Measurements from ENCODE around the gene TRAPPC14. TPM values are rescaled to one million over a fixed set of nuclear protein-coding genes. Genes with fewer than 3 reads are reported as not detected.
"Not testable (repeated sequence)": the region's sequence is repeated elsewhere in the genome, so short reads cannot be mapped to it uniquely, and the experiment has no call there.

The TRAPPC14 gene
- total and polyA plus RNA-seq, 7 donors = 3.9 to 39.3 (median 11.6) TPM

- no peaks in the 10 kb centered on the region for H3K9me3 ChIP-seq
- H3K4me3 ChIP-seq = no peak overlapping the region
- H3K4me1 ChIP-seq = peaks cover 0 to 30% (median 22%) of the 10 kb centered on the region in 4 donors
- DNase-seq = no peak
- no peak for TF ChIP-seq CTCF (IDR thresholded peaks at IDR 0.05)
- TF ChIP-seq POLR2AphosphoS5 (IDR thresholded peaks at IDR 0.05) = no peak
- TF ChIP-seq EP300 (IDR thresholded peaks at IDR 0.05) = no peak
- no peak for TF ChIP-seq POLR2A (IDR thresholded peaks at IDR 0.05)
- H3K27ac ChIP-seq = no peak overlapping the region
- H3K27me3 ChIP-seq = no peaks in the 10 kb centered on the region
- intact Hi-C loops (cut with DNase I) = no loop called here
- H3K36me3 ChIP-seq = peaks cover 0 to 50% (median 22%) of the 10 kb centered on the region in 4 donors
Measured at GRCh38 chr7:100152404-100152803, 6.1 kb downstream of the TRAPPC14 start.

- Histone ChIP-seq H3K4me3 (peak within 1 kb of the TSS; percentile 79 to 96 (median 88)), H3K27me3 (no peaks in the 10 kb centered on the region), H3K36me3 (peaks cover 0 to 18% (median 6%) of the 10 kb centered on the region in 4 donors), H3K27ac (peak within 1 kb of the TSS; percentile 87 to 92 (median 88)), H3K9me3 (no peaks in the 10 kb centered on the region), H3K4me1 (peaks cover 0 to 18% (median 16%) of the 10 kb centered on the region in 4 donors)
- DNase-seq = peak; percentile 100
- intact Hi-C loops (cut with DNase I) = no loop called here
- WGBS, 2 donors = 0 to 1% methylated on average over 46 of the region's 46 CpGs
- TF ChIP-seq POLR2A (IDR thresholded peaks at IDR 0.05) (peak; percentile 31 to 71), CTCF (IDR thresholded peaks at IDR 0.05) (no peak), EP300 (IDR thresholded peaks at IDR 0.05) (no peak), POLR2AphosphoS5 (IDR thresholded peaks at IDR 0.05) (peak; percentile 82 to 96 (median 88))
Measured at GRCh38 chr7:100148559-100149328, 9.8 kb downstream of the TRAPPC14 start, which contains the start of gene LAMTOR4. LAMTOR4 (plus strand) TSS chr7:100148918; CDS start chr7:100148973, 55 bp downstream.

GRCh38 chr7:100148225-100148558, 10.3 kb downstream of the TRAPPC14 start:
- H3K4me3 ChIP-seq = peak overlapping the region; percentile 20 to 96 (median 84)
- no peaks in the 10 kb centered on the region for H3K9me3 ChIP-seq
- peaks cover 0 to 12% (median under 1%) of the 10 kb centered on the region in 4 donors for H3K36me3 ChIP-seq
- intact Hi-C loops (cut with DNase I) = no loop called here
- H3K4me1 ChIP-seq = peaks cover 0 to 18% (median 16%) of the 10 kb centered on the region in 4 donors
- H3K27ac ChIP-seq = peak overlapping the region; percentile 76 to 92 (median 87)
- H3K27me3 ChIP-seq = no peaks in the 10 kb centered on the region
- no peak for TF ChIP-seq POLR2AphosphoS5 (IDR thresholded peaks at IDR 0.05)
- TF ChIP-seq EP300 (IDR thresholded peaks at IDR 0.05) = no peak
- no peak for TF ChIP-seq POLR2A (IDR thresholded peaks at IDR 0.05)
- no peak for TF ChIP-seq CTCF (IDR thresholded peaks at IDR 0.05)
- 10 to 18% methylated on average over 14 of the region's 14 CpGs for WGBS, 2 donors
- DNase-seq = no peak

GRCh38 chr7:100147278-100147677, 11.2 kb downstream of the TRAPPC14 start:
- no peak for DNase-seq
- H3K27ac ChIP-seq = no peak overlapping the region
- TF ChIP-seq CTCF (IDR thresholded peaks at IDR 0.05) (no peak), EP300 (IDR thresholded peaks at IDR 0.05) (no peak), POLR2A (IDR thresholded peaks at IDR 0.05) (no peak), POLR2AphosphoS5 (IDR thresholded peaks at IDR 0.05) (no peak)
- H3K4me1 ChIP-seq = peaks cover 0 to 18% (median 16%) of the 10 kb centered on the region in 4 donors
- H3K4me3 ChIP-seq = no peak overlapping the region
- no peaks in the 10 kb centered on the region for H3K27me3 ChIP-seq
- 91 to 98% methylated on average over 2 of the region's 2 CpGs for WGBS, 2 donors
- no peaks in the 10 kb centered on the region for H3K9me3 ChIP-seq
- intact Hi-C loops (cut with DNase I) = no loop called here
- H3K36me3 ChIP-seq = peaks cover 0 to 11% (median 0%) of the 10 kb centered on the region in 4 donors

- H3K4me1 ChIP-seq = peaks cover 0 to 18% (median 16%) of the 10 kb centered on the region in 4 donors
- H3K27ac ChIP-seq; intact Hi-C loops (cut with DNase I); H3K36me3 ChIP-seq; H3K4me3 ChIP-seq; DNase-seq; H3K27me3 ChIP-seq; H3K9me3 ChIP-seq: not testable (repeated sequence)
- WGBS, 2 donors = 94% methylated on average over 4 of the region's 4 CpGs
Measured at GRCh38 chr7:100146350-100146749, 12.2 kb downstream of the TRAPPC14 start.

Measured in sigmoid colon (tissue), 7 donors.